Testis (tissue), 3 donors: ENCODE data around the gene PGM1. TPM values are rescaled to one million over a fixed set of nuclear protein-coding genes. Genes with fewer than 3 reads are reported as not detected.

Experiments
- DNase-seq: peaks from one replicate; pipeline ENCODE4 v3.0.0-alpha.2; 2019
- H3K27ac ChIP-seq, 2 donors: fragments of 200-600 bp; sonication (generic); one replicate each; pipeline ENCODE4 v1.5.1; 2019
- H3K27me3 ChIP-seq: fragments of 200-600 bp; sonication (generic); one replicate; pipeline ENCODE4 v1.5.1; 2019
- H3K36me3 ChIP-seq: fragments of 200-600 bp; sonication (generic); one replicate; pipeline ENCODE4 v1.5.1; 2017; ENCODE audit warnings: low read depth; ENCODE audit errors: missing control alignments
- H3K4me1 ChIP-seq: fragments of 200-600 bp; sonication (generic); one replicate; pipeline ENCODE4 v1.5.1; 2019
- H3K4me3 ChIP-seq, 2 donors: fragments of 200-600 bp; sonication (generic); one replicate each; pipeline ENCODE4 v1.5.1; 2017 to 2019
- H3K9me3 ChIP-seq: fragments of 200-600 bp; sonication (generic); one replicate; pipeline ENCODE4 v1.5.1; 2017
- POLR2A ChIP-seq: fragments of 450-650 bp; IDR thresholded peaks from one replicate; pipeline ENCODE4 v1.6.1; 2017; ENCODE audit warnings: antibody characterized with exemption, mild to moderate bottlenecking, moderate library complexity
- WGBS, 2 donors: methylation state at CpG; one replicate each; pipeline ENCODE4 v1.1.5; 2018; 5-methylcytosine and 5-hydroxymethylcytosine counted together
- intact Hi-C: fragments of 100-400 bp; cut with DNase I; formaldehyde crosslinking; loops from one replicate; pipeline ENCODE4 v1.15.1; 2023; ENCODE audit warnings: low total_unique reads
- polyA plus RNA-seq: library from polyadenylated mRNA; stranded (reverse); fragments of 350-450 nt; fragmentation: Illumina TruSeq; extraction: RNeasy Lipid Tissue Mini Kit (QIAGEN cat#74804); gene quantifications from one replicate; pipeline ENCODE4 v1.2.3, GENCODE V29; 2014; ENCODE audit warnings: low read depth, low replicate concordance; ENCODE audit not compliant: insufficient read depth
- total RNA-seq, 2 donors: library from RNA; depleted of rRNA; stranded (reverse); fragments of >200 nt; gene quantifications; one replicate each; pipeline ENCODE4 v1.2.3, GENCODE V29; 2016
- TF ChIP-seq, protein P1 (sequence below), 3 experiments: fragments of 450-650 bp in 2 of 3; fragments of 200-600 bp in 1 of 3; sonication (generic) in 1 of 3; IDR thresholded peaks; one replicate each; pipeline ENCODE4 v1.5.1; 2016 to 2019; ENCODE audit warnings: antibody characterized with exemption in 3 of 3, mild to moderate bottlenecking in 2 of 3, moderate library complexity in 1 of 3

The PGM1 gene
- total and polyA plus RNA-seq, 3 donors from 2014 or later, result 23.2 to 27.7 (median 27.5) TPM

DNA sequence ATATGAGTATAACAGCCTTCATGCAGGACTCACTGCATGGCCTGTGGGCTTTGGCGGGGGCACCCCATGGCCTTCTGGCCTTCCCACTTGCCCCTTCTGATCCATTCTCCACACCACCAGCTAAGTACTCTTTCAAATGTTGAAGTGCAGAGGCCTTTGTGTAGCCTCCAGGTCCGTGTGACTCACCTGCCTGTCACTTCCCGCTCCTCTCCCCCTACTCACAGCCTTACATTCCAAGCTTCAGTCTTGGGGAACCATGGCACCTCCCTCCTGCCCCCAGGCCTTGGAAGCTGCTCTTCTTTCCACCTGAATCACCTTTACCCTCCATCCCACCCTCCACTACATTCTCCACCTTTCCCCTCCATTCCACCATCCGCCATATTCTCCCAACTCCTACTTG, 69.6 kb downstream of the PGM1 start:
- Histone ChIP-seq H3K4me1 (no peaks in the 10 kb centered on the region), H3K27ac (no peak overlapping the region), H3K36me3 (no peaks in the 10 kb centered on the region), H3K27me3 (no peaks in the 10 kb centered on the region), H3K4me3 (no peak overlapping the region), H3K9me3 (no peaks in the 10 kb centered on the region)
- intact Hi-C loops, result no loop called here
- 94 to 97% methylated on average over 4 of the region's 4 CpGs for WGBS, 2 donors
- no peak for DNase-seq
- TF ChIP-seq, protein P1, sequence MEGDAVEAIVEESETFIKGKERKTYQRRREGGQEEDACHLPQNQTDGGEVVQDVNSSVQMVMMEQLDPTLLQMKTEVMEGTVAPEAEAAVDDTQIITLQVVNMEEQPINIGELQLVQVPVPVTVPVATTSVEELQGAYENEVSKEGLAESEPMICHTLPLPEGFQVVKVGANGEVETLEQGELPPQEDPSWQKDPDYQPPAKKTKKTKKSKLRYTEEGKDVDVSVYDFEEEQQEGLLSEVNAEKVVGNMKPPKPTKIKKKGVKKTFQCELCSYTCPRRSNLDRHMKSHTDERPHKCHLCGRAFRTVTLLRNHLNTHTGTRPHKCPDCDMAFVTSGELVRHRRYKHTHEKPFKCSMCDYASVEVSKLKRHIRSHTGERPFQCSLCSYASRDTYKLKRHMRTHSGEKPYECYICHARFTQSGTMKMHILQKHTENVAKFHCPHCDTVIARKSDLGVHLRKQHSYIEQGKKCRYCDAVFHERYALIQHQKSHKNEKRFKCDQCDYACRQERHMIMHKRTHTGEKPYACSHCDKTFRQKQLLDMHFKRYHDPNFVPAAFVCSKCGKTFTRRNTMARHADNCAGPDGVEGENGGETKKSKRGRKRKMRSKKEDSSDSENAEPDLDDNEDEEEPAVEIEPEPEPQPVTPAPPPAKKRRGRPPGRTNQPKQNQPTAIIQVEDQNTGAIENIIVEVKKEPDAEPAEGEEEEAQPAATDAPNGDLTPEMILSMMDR (IDR thresholded peaks at IDR 0.05), result no peak
- no peak for TF ChIP-seq POLR2A

DNA sequence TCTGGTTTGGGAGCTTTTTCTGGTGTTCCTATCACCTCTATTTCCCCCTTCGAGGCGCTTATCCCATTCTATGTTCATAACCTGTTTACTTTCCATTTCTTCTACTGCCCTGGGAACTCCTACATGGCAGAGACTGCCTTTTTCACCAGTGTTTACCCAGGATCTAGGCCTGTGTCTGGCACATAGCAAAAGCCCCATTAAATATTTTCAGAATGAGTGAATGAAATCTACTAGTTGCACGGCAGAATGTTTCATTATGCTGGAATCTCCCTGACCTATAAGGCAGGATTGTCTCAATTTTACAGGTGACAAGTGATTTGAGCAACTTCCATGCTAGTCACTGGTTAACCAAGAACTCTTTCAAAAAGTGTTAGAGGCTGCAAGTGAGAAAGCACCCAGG, 70.1 kb downstream of the PGM1 start:
- Histone ChIP-seq H3K4me3 (no peak overlapping the region), H3K36me3 (no peaks in the 10 kb centered on the region), H3K9me3 (no peaks in the 10 kb centered on the region), H3K27me3 (no peaks in the 10 kb centered on the region), H3K4me1 (no peaks in the 10 kb centered on the region), H3K27ac (no peak overlapping the region)
- intact Hi-C loops, result no loop called here
- WGBS, 2 donors, result 93 to 94% methylated on average over 3 of the region's 3 CpGs
- DNase-seq, result no peak
- no peak for TF ChIP-seq POLR2A
- TF ChIP-seq, protein P1 (IDR thresholded peaks at IDR 0.05), result no peak

DNA sequence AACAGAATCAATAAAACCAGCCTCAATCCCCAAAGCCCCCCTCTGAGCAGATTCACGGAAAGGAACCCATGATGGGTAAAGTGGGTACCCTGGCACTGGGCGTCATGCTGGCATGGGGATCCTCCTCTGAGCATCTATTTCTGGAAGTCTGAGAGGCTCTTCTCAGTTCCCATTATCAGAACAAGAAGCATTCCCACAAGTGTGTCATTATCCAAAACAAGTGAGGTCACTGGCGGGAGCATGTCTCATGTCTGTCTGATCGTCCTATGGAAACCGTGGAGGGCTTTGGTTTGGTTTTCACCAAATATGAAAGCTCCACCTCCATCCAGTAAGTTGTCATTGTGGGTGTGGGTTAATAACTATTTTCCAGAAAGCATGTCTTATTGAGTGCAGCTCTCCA, 70.7 kb downstream of the PGM1 start:
- intact Hi-C loops, result no loop called here
- Histone ChIP-seq H3K27me3 (no peaks in the 10 kb centered on the region), H3K36me3 (no peaks in the 10 kb centered on the region), H3K4me1 (no peaks in the 10 kb centered on the region), H3K4me3 (no peak overlapping the region), H3K9me3 (no peaks in the 10 kb centered on the region), H3K27ac (no peak overlapping the region)
- TF ChIP-seq, protein P1 (IDR thresholded peaks at IDR 0.05), result no peak
- TF ChIP-seq POLR2A, result no peak
- no peak for DNase-seq
- 80 to 95% methylated on average over 5 of the region's 5 CpGs for WGBS, 2 donors

DNA sequence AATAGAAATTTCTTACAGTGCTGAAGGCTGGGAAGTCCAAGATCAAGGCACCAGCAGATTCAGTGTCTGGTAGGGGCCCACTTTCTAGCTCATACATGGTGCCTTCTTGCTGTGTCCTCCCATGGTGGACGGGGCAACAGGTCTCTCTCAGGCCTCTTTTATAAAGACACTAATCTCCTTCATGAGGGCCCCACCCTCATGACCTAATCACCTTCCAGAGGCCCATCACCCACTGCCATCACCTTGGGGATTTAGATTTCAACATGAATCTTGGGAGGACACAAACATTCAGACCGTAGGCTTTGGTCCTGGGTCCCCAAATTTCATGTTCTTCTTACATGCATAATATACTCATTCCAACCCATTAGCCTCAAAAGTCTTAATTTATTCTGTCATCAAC, 71.5 kb downstream of the PGM1 start:
- intact Hi-C loops, result no loop called here

DNA sequence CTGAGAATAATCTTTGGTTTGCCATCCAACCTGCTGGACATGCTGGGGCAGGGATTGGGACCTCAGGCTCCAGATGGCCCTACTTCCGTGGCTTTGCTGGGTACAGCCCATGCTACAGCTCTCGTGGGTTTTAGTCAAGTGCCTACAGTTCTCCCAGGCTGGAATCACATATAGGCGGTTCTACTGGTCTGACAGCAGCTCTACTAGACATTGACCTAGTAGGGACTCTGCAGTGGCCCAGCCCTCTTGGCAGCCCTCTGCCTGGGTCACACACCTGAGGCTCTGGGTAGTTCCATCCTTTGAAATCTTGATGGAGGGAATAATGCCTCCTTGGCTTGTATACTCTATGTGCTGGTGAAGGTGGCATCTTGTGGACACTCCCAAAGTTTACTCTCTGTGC, 72.2 kb downstream of the PGM1 start:
- no peaks in the 10 kb centered on the region for H3K36me3 ChIP-seq
- 98 to 100% methylated on average over 3 of the region's 3 CpGs for WGBS, 2 donors
- TF ChIP-seq, protein P1 (IDR thresholded peaks at IDR 0.05), result no peak
- no peak for TF ChIP-seq POLR2A

More for the DNA sequence above, 71.5 kb downstream of the PGM1 start:
- H3K27me3 ChIP-seq, result no peaks in the 10 kb centered on the region
- no peaks in the 10 kb centered on the region for H3K36me3 ChIP-seq
- WGBS, 2 donors, result 91 to 92% methylated on average over 2 of the region's 2 CpGs
- no peak overlapping the region for H3K27ac ChIP-seq
- no peak for DNase-seq
- no peak overlapping the region for H3K4me3 ChIP-seq
- H3K4me1 ChIP-seq, result no peaks in the 10 kb centered on the region
- TF ChIP-seq, protein P1 (IDR thresholded peaks at IDR 0.05), result no peak
- TF ChIP-seq POLR2A, result no peak
- H3K9me3 ChIP-seq, result no peaks in the 10 kb centered on the region

More for the DNA sequence above, 72.2 kb downstream of the PGM1 start:
- DNase-seq, result no peak
- Histone ChIP-seq H3K27me3 (no peaks in the 10 kb centered on the region), H3K4me1 (no peaks in the 10 kb centered on the region), H3K27ac (no peak overlapping the region), H3K4me3 (no peak overlapping the region), H3K9me3 (no peaks in the 10 kb centered on the region)
- intact Hi-C loops, result no loop called here
